NCI-H345 treated with DMSO at 0.1 percent for 48 hours (cell line): ENCODE results near the gene JAKMIP3.

Experiments
- DNase-seq: peaks from one replicate; lab custom pipeline; 2025; ENCODE audit not compliant: unreplicated experiment; lab: John Stamatoyannopoulos, UW

Gene JAKMIP3

DNA sequence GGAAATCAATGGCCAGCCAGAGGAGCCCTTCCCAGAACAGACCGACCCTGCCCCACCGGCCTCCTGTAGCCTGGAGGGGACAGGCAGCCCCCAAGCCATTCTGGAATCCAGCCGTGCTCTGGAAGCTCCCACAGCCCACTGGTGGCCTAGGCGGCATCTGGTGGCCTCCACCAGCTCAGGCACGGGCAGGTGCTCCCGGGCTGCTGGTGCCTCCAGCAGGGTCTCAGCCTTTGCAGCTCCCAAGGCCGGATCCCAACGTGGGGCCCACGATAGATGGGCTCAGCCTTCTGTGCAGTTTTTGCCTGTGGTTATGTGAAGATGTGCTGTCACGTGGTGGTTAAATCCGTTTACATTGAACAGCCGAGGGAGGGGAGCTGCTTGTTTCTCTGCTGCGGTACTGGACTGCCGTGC, 44.4 kb downstream of the JAKMIP3 start:
- no peak for DNase-seq

- DNase-seq: no peak
These were observed 45.0 kb downstream of the JAKMIP3 start for GRCh38 chr10:132110713-132111112.

DNA sequence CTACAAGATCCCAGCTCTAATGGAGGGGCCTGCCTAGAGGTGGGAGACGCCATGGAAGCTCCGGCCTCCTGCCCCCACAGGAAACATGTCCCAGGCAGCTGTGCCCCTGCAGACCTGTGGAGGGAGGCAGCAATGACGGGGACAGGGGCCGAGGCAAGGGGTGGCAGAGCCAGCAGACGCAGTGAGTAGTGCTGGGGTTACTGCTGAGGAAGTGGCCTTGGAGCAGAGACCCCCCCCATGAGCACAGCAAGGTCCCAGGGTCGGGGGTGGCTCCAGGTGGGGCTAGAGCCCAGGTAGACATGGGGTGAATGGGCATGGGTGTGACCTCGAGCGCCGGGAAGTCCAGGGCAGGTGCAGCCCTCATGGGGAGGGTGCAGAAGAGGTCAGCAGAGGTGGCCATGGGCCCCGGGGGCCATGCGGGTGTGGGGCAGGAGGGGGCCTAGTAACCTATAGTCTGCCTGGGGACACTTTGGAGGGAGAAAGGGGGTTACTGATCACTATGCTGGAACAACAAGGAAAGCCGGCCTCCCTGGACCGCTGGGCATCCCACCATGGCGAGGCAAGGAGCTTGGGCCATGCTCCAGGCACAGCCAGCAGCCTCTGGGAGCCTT, 45.5 kb downstream of the JAKMIP3 start:
- DNase-seq: no peak

DNA sequence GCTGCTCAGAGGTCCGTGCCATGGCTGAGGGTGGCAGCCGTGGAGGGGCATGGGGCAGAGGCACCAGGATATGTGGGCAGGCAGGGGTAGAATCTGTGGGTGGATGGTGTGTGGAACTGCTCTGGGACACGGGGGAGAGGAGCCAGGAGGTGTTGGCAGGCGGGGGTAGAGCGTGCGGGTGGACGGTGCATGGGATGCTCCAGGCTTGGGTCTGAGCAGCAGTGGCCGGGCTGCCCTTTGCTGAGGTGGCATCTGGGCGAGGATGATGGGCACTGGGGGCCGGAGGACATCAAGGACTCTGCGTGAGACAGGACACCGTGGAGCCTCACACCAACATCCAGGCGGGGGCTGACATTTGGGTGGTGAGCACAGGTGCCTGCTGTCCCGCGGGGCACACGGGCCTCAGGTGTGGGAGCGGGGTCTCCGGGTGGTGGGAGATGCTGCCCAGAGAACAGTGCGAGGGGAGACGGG, 46.2 kb downstream of the JAKMIP3 start:
- DNase-seq: no peak

DNA sequence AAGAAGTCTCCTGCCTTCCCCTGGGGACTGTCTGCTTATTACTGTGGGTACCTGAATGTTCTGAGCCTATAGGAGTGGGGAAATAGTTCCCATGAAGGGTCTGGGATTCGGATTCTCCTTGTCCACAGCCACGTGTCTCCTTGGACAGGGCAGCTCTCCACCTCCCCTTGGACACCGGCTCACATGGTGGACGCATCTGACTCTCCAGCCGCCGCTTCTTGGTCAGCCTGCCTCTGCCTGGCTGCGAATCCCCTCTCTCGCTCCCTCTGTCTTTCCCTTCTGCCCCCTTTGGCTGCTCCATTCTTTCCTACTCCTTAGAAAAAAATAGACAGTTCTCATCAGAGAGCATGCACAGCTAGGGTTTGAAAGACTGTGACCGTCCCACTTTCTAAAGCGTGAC, 46.9 kb downstream of the JAKMIP3 start:
- no peak for DNase-seq

- no peak for DNase-seq
These were observed 47.5 kb downstream of the JAKMIP3 start for GRCh38 chr10:132113206-132113605.

- DNase-seq: no peak
These were observed 48.1 kb downstream of the JAKMIP3 start for GRCh38 chr10:132113766-132114365.

- no peak for DNase-seq
These were observed 49.3 kb downstream of the JAKMIP3 start for GRCh38 chr10:132114953-132115520.
